Breast epithelium (tissue), 3 donors: ENCODE data around the gene ISLR.

Experiments
- POLR2A ChIP-seq: fragments of 450-650 bp; IDR thresholded peaks from one replicate; pipeline ENCODE4 v1.6.1; 2016; ENCODE audit warnings: antibody characterized with exemption, mild to moderate bottlenecking, moderate library complexity
- POLR2AphosphoS5 ChIP-seq, 3 donors: sonication (generic); formaldehyde crosslinking; IDR thresholded peaks; one replicate each; pipeline ENCODE4 v1.6.1; 2017; ENCODE audit warnings: antibody characterized with exemption in 3 of 3
- TF ChIP-seq, protein P1 (sequence below), 3 donors: fragments of 450-650 bp; IDR thresholded peaks; one replicate each; pipeline ENCODE4 v1.5.1; 2016 to 2017; ENCODE audit warnings: antibody characterized with exemption in 3 of 3, mild to moderate bottlenecking in 3 of 3, moderate library complexity in 3 of 3

DNA sequence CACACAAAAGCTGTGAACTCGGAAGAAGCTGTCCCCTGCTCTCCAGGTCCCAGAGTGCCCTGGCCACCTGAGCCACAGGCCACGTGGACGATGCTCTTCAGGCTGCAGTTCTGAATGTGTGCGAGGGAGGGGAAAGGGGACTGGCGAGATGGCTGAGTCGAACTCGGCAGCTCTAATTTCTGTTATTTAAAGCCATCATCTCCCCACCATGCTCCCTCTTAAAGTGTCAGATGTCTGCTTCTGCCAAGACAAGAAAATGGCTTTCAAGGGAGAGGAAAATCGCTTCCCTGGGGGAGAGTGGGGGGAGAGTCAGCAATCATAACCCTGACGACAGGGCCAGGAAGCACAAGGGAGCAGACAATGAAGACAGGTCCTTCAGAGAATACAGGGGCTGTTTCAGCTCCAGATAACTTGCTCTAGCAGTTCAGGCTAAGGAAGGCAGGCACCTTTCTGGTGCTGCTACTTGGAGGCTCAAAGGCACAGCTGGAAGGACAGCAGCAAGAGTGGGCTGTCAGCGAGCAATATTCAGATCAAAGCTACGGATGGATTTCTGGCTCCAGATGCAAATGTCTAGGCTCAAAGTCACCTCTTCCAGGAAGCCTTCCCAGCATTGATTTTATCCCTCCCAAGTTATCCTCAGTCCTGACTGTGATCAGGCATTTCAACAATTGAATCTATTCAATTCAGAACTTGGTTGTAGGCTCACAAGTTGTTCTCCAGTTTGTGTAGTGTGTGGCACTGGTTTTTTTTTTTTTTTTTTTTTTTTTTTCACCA is 47.2 kb downstream of the ISLR start:
- TF ChIP-seq, protein P1, sequence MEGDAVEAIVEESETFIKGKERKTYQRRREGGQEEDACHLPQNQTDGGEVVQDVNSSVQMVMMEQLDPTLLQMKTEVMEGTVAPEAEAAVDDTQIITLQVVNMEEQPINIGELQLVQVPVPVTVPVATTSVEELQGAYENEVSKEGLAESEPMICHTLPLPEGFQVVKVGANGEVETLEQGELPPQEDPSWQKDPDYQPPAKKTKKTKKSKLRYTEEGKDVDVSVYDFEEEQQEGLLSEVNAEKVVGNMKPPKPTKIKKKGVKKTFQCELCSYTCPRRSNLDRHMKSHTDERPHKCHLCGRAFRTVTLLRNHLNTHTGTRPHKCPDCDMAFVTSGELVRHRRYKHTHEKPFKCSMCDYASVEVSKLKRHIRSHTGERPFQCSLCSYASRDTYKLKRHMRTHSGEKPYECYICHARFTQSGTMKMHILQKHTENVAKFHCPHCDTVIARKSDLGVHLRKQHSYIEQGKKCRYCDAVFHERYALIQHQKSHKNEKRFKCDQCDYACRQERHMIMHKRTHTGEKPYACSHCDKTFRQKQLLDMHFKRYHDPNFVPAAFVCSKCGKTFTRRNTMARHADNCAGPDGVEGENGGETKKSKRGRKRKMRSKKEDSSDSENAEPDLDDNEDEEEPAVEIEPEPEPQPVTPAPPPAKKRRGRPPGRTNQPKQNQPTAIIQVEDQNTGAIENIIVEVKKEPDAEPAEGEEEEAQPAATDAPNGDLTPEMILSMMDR (IDR thresholded peaks at IDR 0.05): no peak
- TF ChIP-seq POLR2A (no peak), POLR2AphosphoS5 (IDR thresholded peaks at IDR 0.05) (no peak)
